ENCODE results near the gene CERK.

The CERK gene

DNA sequence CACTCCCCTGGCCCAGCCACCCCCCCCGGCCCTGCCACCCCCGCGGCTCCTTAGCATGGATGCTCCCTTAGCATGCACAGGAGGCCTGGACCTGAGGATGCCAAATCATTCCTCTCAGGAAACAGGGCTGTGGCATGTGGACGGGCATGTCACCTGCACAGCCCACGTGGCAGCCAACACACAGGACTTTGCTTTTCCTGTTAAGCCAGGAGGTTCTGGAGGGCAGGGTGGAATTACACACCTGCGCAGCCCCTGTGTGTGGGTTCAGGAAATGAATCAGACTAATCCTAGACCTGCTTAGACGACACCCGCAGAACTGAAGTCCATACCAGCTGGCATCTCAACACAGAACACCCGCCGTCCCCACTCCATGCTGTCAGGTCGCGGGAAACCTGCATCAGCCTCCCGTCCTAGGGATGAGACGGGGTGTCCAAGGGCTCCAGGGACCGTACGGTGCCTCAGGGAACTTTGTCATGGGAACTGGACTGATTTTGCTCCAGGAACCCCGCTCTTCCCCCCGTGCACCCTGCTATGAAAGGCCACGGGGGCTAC lies 10.2 kb downstream of the CERK start:
- no peak overlapping the region for H3K27ac ChIP-seq (ENCODE audit: low read length)
- H3K4me1 ChIP-seq (ENCODE audit: low read length), result peaks cover 26% of the 10 kb centered on the region
- H4K20me1 ChIP-seq (ENCODE audit: insufficient read depth, low read length), result peaks cover 87% of the 10 kb centered on the region
- H3K4me2 ChIP-seq (ENCODE audit: low read length), result no peak overlapping the region
- H3K4me3 ChIP-seq (ENCODE audit: low read length), result no peak overlapping the region
- no peak overlapping the region for H3K9ac ChIP-seq (ENCODE audit: low read length)
- H2AFZ ChIP-seq (ENCODE audit: low read depth, low read length), result no peak overlapping the region
- no peak for TF ChIP-seq EZH2phosphoT487 (IDR thresholded peaks at IDR 0.05; ENCODE audit: low read depth)
- no peak for TF ChIP-seq CTCF (IDR thresholded peaks at IDR 0.05; ENCODE audit: low read depth, low read length)
- H3K79me2 ChIP-seq (ENCODE audit: low read length), result peaks cover 89% of the 10 kb centered on the region
- peaks cover 55% of the 10 kb centered on the region for H3K36me3 ChIP-seq (replicated peaks; ENCODE audit: low read depth, low read length)
- H3K27me3 ChIP-seq (ENCODE audit: low read depth, low read length), result no peaks in the 10 kb centered on the region
- H3K9me3 ChIP-seq (ENCODE audit: insufficient read depth, low read length), result no peaks in the 10 kb centered on the region

- Histone ChIP-seq H3K9me3 (ENCODE audit: insufficient read depth, low read length) (no peaks in the 10 kb centered on the region), H3K9ac (ENCODE audit: low read length) (no peak overlapping the region), H3K4me3 (ENCODE audit: low read length) (no peak overlapping the region), H3K36me3 (replicated peaks; ENCODE audit: low read depth, low read length) (peaks cover 52% of the 10 kb centered on the region), H3K27ac (ENCODE audit: low read length) (no peak overlapping the region), H2AFZ (ENCODE audit: low read depth, low read length) (no peak overlapping the region), H3K27me3 (ENCODE audit: low read depth, low read length) (no peaks in the 10 kb centered on the region), H4K20me1 (ENCODE audit: insufficient read depth, low read length) (peaks cover 85% of the 10 kb centered on the region), H3K79me2 (ENCODE audit: low read length) (peaks cover 83% of the 10 kb centered on the region), H3K4me2 (ENCODE audit: low read length) (peak overlapping the region; percentile 10; the same call in 1 of the 2 replicates), H3K4me1 (ENCODE audit: low read length) (peaks cover 21% of the 10 kb centered on the region)
- TF ChIP-seq CTCF (IDR thresholded peaks at IDR 0.05; ENCODE audit: low read depth, low read length) (no peak), EZH2phosphoT487 (IDR thresholded peaks at IDR 0.05; ENCODE audit: low read depth) (no peak)
Measured at GRCh38 chr22:46726986-46727317, 11.1 kb downstream of the CERK start.

DNA sequence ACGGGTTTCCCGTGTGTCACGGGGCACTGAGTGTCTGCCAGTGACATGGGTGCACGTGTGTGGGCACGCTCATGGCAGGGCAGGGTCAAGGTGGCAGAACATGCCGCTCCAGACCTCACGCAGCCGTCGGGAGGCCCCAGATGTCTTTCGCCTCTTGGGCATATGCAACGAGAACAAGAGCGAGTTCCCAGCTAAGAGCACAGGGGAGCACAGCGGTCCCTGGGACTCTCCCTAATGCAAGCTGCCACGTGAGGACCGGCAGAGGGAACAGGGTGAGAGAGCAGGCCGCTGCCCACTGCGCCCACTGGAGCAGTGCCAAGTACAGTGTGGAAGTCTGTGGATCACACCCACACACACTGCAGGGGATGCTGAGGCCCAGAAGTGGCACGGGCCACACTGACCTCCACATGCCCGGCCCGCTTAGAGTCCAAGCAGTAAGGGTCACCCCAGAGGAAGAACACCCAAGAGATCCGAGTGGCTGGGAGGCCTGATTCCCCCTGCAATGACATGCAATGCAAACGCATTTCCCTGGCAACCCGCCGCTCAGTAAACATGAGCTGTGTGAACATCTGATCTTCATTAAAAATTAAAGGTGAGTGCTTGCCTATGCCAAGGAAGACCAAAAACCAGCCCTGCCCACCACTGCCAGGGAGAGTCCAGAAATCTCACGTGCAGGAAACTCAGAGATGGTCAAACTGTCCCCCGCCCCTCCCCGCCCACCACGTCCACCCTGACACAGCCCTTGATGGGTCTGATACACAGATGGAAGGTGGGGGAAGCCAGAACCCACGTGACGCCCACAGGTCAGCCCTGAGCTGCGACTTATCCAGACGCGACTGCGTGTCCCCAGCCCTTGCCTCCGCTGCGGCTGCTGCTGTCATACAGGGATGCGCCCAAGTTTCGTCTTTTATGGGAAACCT lies 11.7 kb downstream of the CERK start:
- H3K4me3 ChIP-seq (ENCODE audit: low read length), result no peak overlapping the region
- no peak for TF ChIP-seq CTCF (IDR thresholded peaks at IDR 0.05; ENCODE audit: low read depth, low read length)
- TF ChIP-seq EZH2phosphoT487 (IDR thresholded peaks at IDR 0.05; ENCODE audit: low read depth), result no peak
- H4K20me1 ChIP-seq (ENCODE audit: insufficient read depth, low read length), result peaks cover 85% of the 10 kb centered on the region
- H2AFZ ChIP-seq (ENCODE audit: low read depth, low read length), result no peak overlapping the region
- H3K9ac ChIP-seq (ENCODE audit: low read length), result no peak overlapping the region
- H3K4me1 ChIP-seq (ENCODE audit: low read length), result peaks cover 21% of the 10 kb centered on the region
- H3K36me3 ChIP-seq (replicated peaks; ENCODE audit: low read depth, low read length), result peaks cover 51% of the 10 kb centered on the region
- H3K79me2 ChIP-seq (ENCODE audit: low read length), result peaks cover 82% of the 10 kb centered on the region
- H3K27ac ChIP-seq (ENCODE audit: low read length), result no peak overlapping the region
- no peaks in the 10 kb centered on the region for H3K9me3 ChIP-seq (ENCODE audit: insufficient read depth, low read length)
- H3K27me3 ChIP-seq (ENCODE audit: low read depth, low read length), result no peaks in the 10 kb centered on the region
- peak overlapping the region; percentile 10; the same call in 1 of the 2 replicates for H3K4me2 ChIP-seq (ENCODE audit: low read length)

DNA sequence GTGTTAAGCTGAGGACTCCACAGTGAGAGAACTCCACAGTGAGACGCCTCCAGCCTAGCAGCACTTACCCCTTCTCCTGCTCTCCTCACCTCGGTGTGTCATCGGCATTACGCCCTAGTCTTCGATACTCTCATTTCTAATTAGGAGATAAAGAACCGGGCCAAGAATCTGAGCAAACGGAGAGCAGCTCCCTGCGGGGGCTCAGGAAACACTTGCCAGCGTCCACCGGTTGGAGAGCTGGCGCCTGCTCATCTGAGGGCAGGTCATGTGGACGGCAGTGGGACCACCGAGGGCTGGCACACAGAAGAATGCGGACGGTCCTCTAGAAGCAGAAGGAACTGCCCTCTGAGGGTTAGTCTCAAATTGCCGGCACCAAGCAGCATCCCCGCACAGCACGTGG lies 13.0 kb downstream of the CERK start:
- TF ChIP-seq EZH2phosphoT487 (IDR thresholded peaks at IDR 0.05; ENCODE audit: low read depth), result no peak
- TF ChIP-seq CTCF (IDR thresholded peaks at IDR 0.05; ENCODE audit: low read depth, low read length), result no peak
- Histone ChIP-seq H2AFZ (ENCODE audit: low read depth, low read length) (no peak overlapping the region), H3K27ac (ENCODE audit: low read length) (no peak overlapping the region), H3K79me2 (ENCODE audit: low read length) (peaks cover 70% of the 10 kb centered on the region), H3K9me3 (ENCODE audit: insufficient read depth, low read length) (no peaks in the 10 kb centered on the region), H4K20me1 (ENCODE audit: insufficient read depth, low read length) (peaks cover 74% of the 10 kb centered on the region), H3K4me3 (ENCODE audit: low read length) (no peak overlapping the region), H3K9ac (ENCODE audit: low read length) (no peak overlapping the region), H3K4me2 (ENCODE audit: low read length) (no peak overlapping the region), H3K36me3 (replicated peaks; ENCODE audit: low read depth, low read length) (peaks cover 48% of the 10 kb centered on the region), H3K27me3 (ENCODE audit: low read depth, low read length) (no peaks in the 10 kb centered on the region), H3K4me1 (ENCODE audit: low read length) (peaks cover 16% of the 10 kb centered on the region)

Measured in OCI-LY3 (cell line).